GM12892 (cell line): ENCODE data around the gene RNF17.

Source experiments
- POLR2AphosphoS5 ChIP-seq: IDR thresholded peaks from 2 replicates; pipeline ENCODE4 v1.6.1; 2011; ENCODE audit warnings: low read depth, low read length, control low read depth
- TAF1 ChIP-seq: IDR thresholded peaks from 2 replicates; pipeline ENCODE4 v1.6.1; 2011; ENCODE audit warnings: low read depth, mild to moderate bottlenecking, control low read depth, low read length, borderline replicate concordance

DNA sequence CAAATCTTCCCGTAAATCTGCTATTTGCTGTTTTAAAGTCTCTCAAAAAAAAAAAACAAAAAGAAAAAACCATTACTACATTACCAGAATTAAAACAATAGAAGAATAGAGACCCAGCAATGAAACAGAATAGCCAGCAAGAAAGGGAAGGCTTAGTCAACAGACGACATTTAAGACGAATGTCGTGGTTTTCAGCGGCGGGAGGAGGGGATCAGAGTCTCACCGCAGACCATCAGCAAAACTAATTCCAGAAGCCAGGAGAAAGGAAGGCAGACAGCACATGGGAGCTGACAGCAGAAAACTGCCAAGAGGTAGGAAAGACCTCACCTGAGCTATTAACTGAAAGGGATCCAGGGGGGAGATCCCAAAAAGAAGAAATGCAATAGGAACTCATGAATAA lies 128.9 kb downstream of the RNF17 start:
- TF ChIP-seq POLR2AphosphoS5: no peak
- TF ChIP-seq TAF1: no peak
